ENCODE measurements around the gene SEMA3A. TPM values are rescaled to one million over a fixed set of nuclear protein-coding genes. Genes with fewer than 3 reads are reported as not detected.
A peak's percentile ranks its signal among the peaks of the same experiment; 100 is the strongest.

SEMA3A gene
- total RNA-seq, 1 donor from 2014 or later: 77.1 TPM

GRCh38 chr7:83936056-83936708 is 258.4 kb downstream of the SEMA3A start:
- DNase-seq (ENCODE audit: extremely low spot score, unreplicated experiment): no peak
- H3K4me3 Mint-ChIP-seq: no peak overlapping the region
- H3K9me3 Mint-ChIP-seq: no peaks in the 10 kb centered on the region
- peak; percentile 95 for TF ChIP-seq CTCF (conservative IDR thresholded peaks at IDR 0.05)
- H3K4me1 Mint-ChIP-seq (ENCODE audit: unreplicated experiment): peaks cover 11% of the 10 kb centered on the region
- no peaks in the 10 kb centered on the region for H3K36me3 Mint-ChIP-seq
- H3K27me3 Mint-ChIP-seq: no peaks in the 10 kb centered on the region
- H3K27ac Mint-ChIP-seq: no peak overlapping the region

DNA sequence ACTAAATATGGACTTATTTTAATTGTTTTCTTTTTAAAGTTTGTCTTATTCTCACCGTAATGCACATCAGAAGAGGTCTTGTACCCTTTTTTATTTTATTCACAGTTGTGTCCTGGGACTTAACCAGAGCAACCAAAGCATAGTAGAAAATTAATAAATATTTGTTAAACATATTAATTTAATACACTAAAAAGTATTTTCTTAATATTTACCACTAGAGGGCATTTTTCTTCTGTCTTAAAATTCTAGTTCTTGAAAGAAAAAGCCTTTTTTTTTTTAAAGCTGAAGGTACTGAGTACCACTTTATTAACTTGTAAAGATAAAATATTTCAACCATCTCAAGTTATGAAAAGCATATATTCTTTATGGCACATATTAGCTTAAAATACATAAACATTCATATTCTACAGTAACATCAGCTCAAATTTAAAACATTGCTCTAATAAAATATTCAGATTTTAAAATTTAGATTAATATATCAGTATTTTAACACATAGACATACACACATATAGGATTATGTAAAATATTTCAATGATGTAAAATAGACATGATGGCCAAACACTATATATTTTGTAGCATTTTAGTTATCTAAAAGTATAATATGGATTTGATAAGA is 260.4 kb downstream of the SEMA3A start:
- DNase-seq (ENCODE audit: extremely low spot score, unreplicated experiment): no peak
- no peaks in the 10 kb centered on the region for H3K9me3 Mint-ChIP-seq
- H3K36me3 Mint-ChIP-seq: no peaks in the 10 kb centered on the region
- H3K4me1 Mint-ChIP-seq (ENCODE audit: unreplicated experiment): peaks cover 9% of the 10 kb centered on the region
- no peak overlapping the region for H3K4me3 Mint-ChIP-seq
- no peaks in the 10 kb centered on the region for H3K27me3 Mint-ChIP-seq
- peak; percentile 71 for TF ChIP-seq CTCF (conservative IDR thresholded peaks at IDR 0.05)
- H3K27ac Mint-ChIP-seq: no peak overlapping the region

GRCh38 chr7:83931968-83932367 is 262.6 kb downstream of the SEMA3A start:
- no peaks in the 10 kb centered on the region for H3K27me3 Mint-ChIP-seq
- peaks cover 11% of the 10 kb centered on the region for H3K4me1 Mint-ChIP-seq (ENCODE audit: unreplicated experiment)
- no peaks in the 10 kb centered on the region for H3K36me3 Mint-ChIP-seq
- no peak for DNase-seq (ENCODE audit: extremely low spot score, unreplicated experiment)
- H3K27ac Mint-ChIP-seq: no peak overlapping the region
- H3K4me3 Mint-ChIP-seq: no peak overlapping the region
- H3K9me3 Mint-ChIP-seq: no peaks in the 10 kb centered on the region
- TF ChIP-seq CTCF (conservative IDR thresholded peaks at IDR 0.05): no peak

GRCh38 chr7:83930262-83930661 is 264.3 kb downstream of the SEMA3A start:
- Mint-ChIP-seq H3K27ac (no peak overlapping the region), H3K4me1 (ENCODE audit: unreplicated experiment) (peaks cover 5% of the 10 kb centered on the region), H3K36me3 (no peaks in the 10 kb centered on the region)

GRCh38 chr7:83925860-83926259 is 268.7 kb downstream of the SEMA3A start:
- no peaks in the 10 kb centered on the region for H3K9me3 Mint-ChIP-seq
- H3K27me3 Mint-ChIP-seq: no peaks in the 10 kb centered on the region
- no peaks in the 10 kb centered on the region for H3K36me3 Mint-ChIP-seq
- H3K4me1 Mint-ChIP-seq (ENCODE audit: unreplicated experiment): peaks cover 16% of the 10 kb centered on the region
- no peak overlapping the region for H3K27ac Mint-ChIP-seq
- H3K4me3 Mint-ChIP-seq: no peak overlapping the region
- TF ChIP-seq CTCF (conservative IDR thresholded peaks at IDR 0.05): no peak
- DNase-seq (ENCODE audit: extremely low spot score, unreplicated experiment): no peak

More at GRCh38 chr7:83930262-83930661, 264.3 kb downstream of the SEMA3A start:
- no peak overlapping the region for H3K4me3 Mint-ChIP-seq
- TF ChIP-seq CTCF (conservative IDR thresholded peaks at IDR 0.05): no peak
- no peak for DNase-seq (ENCODE audit: extremely low spot score, unreplicated experiment)
- no peaks in the 10 kb centered on the region for H3K9me3 Mint-ChIP-seq
- no peaks in the 10 kb centered on the region for H3K27me3 Mint-ChIP-seq

All from type B pancreatic cell (in vitro differentiated cells).